ENCODE results near the gene HAO2. TPM values are rescaled to one million over a fixed set of nuclear protein-coding genes. Genes with fewer than 3 reads are reported as not detected.

HAO2 gene
- total and polyA plus RNA-seq, 4 donors = not detected

DNA sequence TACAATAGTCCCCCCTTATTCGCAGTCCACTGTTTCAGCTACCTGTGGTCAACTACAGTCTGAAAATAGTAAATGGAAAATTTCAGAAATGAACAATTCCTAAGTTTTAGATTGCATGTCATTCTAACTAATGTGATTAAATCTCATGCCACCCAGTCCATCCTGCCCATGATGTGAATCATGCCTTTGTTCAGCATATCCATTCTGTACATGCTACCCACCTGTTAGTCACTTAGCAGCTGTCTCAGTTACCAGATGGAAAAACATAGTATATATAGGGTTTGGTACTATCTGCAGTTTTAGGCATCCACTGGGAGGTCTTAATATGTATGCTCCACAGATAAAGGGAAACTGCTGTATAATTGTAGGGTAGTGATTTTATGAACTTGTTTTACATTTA is 16.6 kb upstream of the HAO2 start:
- H3K9me3 ChIP-seq (ENCODE audit: control insufficient read depth in 4 of 4, insufficient read depth in 3 of 4, low read length in 3 of 4) = peaks cover 0 to 3% (median 1%) of the 10 kb centered on the region in 4 donors
- H3K4me3 ChIP-seq = no peak overlapping the region
- H3K27me3 ChIP-seq (ENCODE audit: control insufficient read depth in 3 of 3, insufficient read depth in 3 of 3, low read length in 2 of 3) = no peaks in the 10 kb centered on the region
- ATAC-seq (ENCODE audit: insufficient read depth, low FRiP score) (no peak), DNase-seq (no peak)
- no peak overlapping the region for H3K27ac ChIP-seq (ENCODE audit: low read depth in 1 of 2, low read length in 1 of 2)
- no peak overlapping the region for H3K9ac ChIP-seq (ENCODE audit: insufficient read depth in 1 of 2, low read length in 2 of 2)
- 92 to 94% methylated on average over 1 of the region's 1 CpG for WGBS, 2 donors
- peaks cover 0 to 11% (median 0%) of the 10 kb centered on the region in 5 donors for H3K4me1 ChIP-seq (ENCODE audit: control insufficient read depth in 5 of 5, insufficient read depth in 5 of 5, low read length in 5 of 5)
- TF ChIP-seq, protein P1, sequence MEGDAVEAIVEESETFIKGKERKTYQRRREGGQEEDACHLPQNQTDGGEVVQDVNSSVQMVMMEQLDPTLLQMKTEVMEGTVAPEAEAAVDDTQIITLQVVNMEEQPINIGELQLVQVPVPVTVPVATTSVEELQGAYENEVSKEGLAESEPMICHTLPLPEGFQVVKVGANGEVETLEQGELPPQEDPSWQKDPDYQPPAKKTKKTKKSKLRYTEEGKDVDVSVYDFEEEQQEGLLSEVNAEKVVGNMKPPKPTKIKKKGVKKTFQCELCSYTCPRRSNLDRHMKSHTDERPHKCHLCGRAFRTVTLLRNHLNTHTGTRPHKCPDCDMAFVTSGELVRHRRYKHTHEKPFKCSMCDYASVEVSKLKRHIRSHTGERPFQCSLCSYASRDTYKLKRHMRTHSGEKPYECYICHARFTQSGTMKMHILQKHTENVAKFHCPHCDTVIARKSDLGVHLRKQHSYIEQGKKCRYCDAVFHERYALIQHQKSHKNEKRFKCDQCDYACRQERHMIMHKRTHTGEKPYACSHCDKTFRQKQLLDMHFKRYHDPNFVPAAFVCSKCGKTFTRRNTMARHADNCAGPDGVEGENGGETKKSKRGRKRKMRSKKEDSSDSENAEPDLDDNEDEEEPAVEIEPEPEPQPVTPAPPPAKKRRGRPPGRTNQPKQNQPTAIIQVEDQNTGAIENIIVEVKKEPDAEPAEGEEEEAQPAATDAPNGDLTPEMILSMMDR (IDR thresholded peaks at IDR 0.05; ENCODE audit: control extremely low read depth, extremely low read depth) = no peak
- no peaks in the 10 kb centered on the region for H3K36me3 ChIP-seq (ENCODE audit: control insufficient read depth in 4 of 4, insufficient read depth in 4 of 4, low read length in 4 of 4)

DNA sequence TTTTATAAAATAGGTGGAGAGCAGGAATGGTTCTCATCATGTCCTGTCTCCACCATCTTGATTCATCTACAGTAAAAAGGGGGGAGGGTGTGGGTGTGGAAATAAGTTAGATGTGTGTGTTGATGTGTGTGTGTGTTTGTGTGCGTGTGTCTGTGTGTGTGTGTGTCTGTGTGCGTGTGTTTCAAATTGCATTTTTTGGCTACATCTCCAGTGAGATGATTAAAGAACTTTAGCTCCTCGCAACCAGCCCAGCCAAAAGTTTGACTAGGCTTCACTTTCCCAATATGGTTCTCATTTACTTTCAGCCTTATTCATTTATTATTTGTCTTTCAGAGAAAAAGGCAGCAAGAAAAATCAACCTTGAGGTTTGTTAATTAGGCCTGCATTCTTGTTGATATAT is 14.7 kb upstream of the HAO2 start:
- WGBS, 2 donors = 85 to 93% methylated on average over 3 of the region's 3 CpGs
- Histone ChIP-seq H3K27me3 (ENCODE audit: control insufficient read depth in 3 of 3, insufficient read depth in 3 of 3, low read length in 2 of 3) (no peaks in the 10 kb centered on the region), H3K27ac (ENCODE audit: low read depth in 1 of 2, low read length in 1 of 2) (no peak overlapping the region), H3K36me3 (ENCODE audit: control insufficient read depth in 4 of 4, insufficient read depth in 4 of 4, low read length in 4 of 4) (no peaks in the 10 kb centered on the region), H3K9me3 (ENCODE audit: control insufficient read depth in 4 of 4, insufficient read depth in 3 of 4, low read length in 3 of 4) (peaks cover 0 to 3% (median 1%) of the 10 kb centered on the region in 4 donors), H3K4me1 (ENCODE audit: control insufficient read depth in 5 of 5, insufficient read depth in 5 of 5, low read length in 5 of 5) (peaks cover 0 to 23% (median 5%) of the 10 kb centered on the region in 5 donors), H3K9ac (ENCODE audit: insufficient read depth in 1 of 2, low read length in 2 of 2) (no peak overlapping the region), H3K4me3 (no peak overlapping the region)
- no peak for ATAC-seq (ENCODE audit: insufficient read depth, low FRiP score)
- TF ChIP-seq, protein P1 (IDR thresholded peaks at IDR 0.05; ENCODE audit: control extremely low read depth, extremely low read depth) = no peak
- no peak for DNase-seq

DNA sequence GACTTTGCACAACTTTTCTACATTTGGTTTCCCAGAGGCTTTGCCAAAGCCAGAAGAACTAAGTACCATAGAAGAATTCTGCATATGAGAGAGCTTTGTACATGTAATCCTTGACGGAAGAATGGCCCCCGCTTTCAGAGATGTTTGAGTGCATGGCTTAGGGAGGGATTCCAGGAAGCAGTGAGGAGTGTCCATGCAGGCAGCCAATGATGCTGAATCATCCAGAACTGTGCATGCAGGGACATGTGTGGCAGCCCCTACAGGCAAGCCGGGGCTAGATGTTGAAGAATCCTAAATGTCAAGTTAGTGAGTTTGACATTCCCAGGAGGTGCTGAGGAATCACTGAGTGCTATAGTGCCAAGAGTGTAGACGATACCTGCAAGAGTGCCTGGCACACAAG is 9.9 kb upstream of the HAO2 start:
- no peak overlapping the region for H3K4me3 ChIP-seq
- H3K4me1 ChIP-seq (ENCODE audit: control insufficient read depth in 5 of 5, insufficient read depth in 5 of 5, low read length in 5 of 5) = peaks cover 0 to 24% (median 5%) of the 10 kb centered on the region in 5 donors
- H3K27me3 ChIP-seq (ENCODE audit: control insufficient read depth in 3 of 3, insufficient read depth in 3 of 3, low read length in 2 of 3) = no peaks in the 10 kb centered on the region
- TF ChIP-seq, protein P1 (IDR thresholded peaks at IDR 0.05; ENCODE audit: control extremely low read depth, extremely low read depth) = no peak
- ATAC-seq (ENCODE audit: insufficient read depth, low FRiP score) (no peak), DNase-seq (peak; percentile 23 to 60 (median 58))
- no peak overlapping the region for H3K27ac ChIP-seq (ENCODE audit: low read depth in 1 of 2, low read length in 1 of 2)
- peaks cover 0 to 3% (median 1%) of the 10 kb centered on the region in 4 donors for H3K9me3 ChIP-seq (ENCODE audit: control insufficient read depth in 4 of 4, insufficient read depth in 3 of 4, low read length in 3 of 4)
- WGBS, 2 donors = 87 to 90% methylated on average over 4 of the region's 4 CpGs
- H3K9ac ChIP-seq (ENCODE audit: insufficient read depth in 1 of 2, low read length in 2 of 2) = no peak overlapping the region
- no peaks in the 10 kb centered on the region for H3K36me3 ChIP-seq (ENCODE audit: control insufficient read depth in 4 of 4, insufficient read depth in 4 of 4, low read length in 4 of 4)

DNA sequence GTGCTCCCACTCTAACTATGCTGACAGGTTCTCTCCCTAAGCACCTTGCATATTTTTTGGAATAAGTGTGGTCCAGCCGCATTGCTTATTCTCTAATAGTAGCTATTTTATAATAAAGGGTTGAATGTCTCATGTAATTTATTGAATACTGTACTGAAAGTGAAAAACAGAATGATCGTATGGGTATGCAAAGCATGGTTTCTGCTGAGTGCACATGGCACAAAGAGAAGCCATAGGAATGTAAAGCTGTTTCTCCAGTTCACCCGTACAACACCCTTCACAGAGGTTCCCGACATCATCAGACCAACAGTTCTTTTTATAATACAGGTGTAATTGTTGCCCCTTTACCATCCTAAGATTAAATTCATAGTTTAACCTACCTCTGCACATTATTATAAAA is 8.9 kb upstream of the HAO2 start:
- no peak for ATAC-seq (ENCODE audit: insufficient read depth, low FRiP score)
- Histone ChIP-seq H3K9me3 (ENCODE audit: control insufficient read depth in 4 of 4, insufficient read depth in 3 of 4, low read length in 3 of 4) (peaks cover 0 to 3% (median 1%) of the 10 kb centered on the region in 4 donors), H3K27ac (ENCODE audit: low read depth in 1 of 2, low read length in 1 of 2) (no peak overlapping the region), H3K4me3 (no peak overlapping the region), H3K27me3 (ENCODE audit: control insufficient read depth in 3 of 3, insufficient read depth in 3 of 3, low read length in 2 of 3) (no peaks in the 10 kb centered on the region), H3K36me3 (ENCODE audit: control insufficient read depth in 4 of 4, insufficient read depth in 4 of 4, low read length in 4 of 4) (no peaks in the 10 kb centered on the region), H3K9ac (ENCODE audit: insufficient read depth in 1 of 2, low read length in 2 of 2) (no peak overlapping the region), H3K4me1 (ENCODE audit: control insufficient read depth in 5 of 5, insufficient read depth in 5 of 5, low read length in 5 of 5) (peaks cover 0 to 15% (median 5%) of the 10 kb centered on the region in 5 donors)
- DNase-seq = no peak
- TF ChIP-seq, protein P1 (IDR thresholded peaks at IDR 0.05; ENCODE audit: control extremely low read depth, extremely low read depth) = no peak
- 93 to 95% methylated on average over 4 of the region's 4 CpGs for whole genome bisulfite sequencing, 2 donors
